Calu3 (cell line): ENCODE measurements around the gene MED17. TPM values are rescaled to one million over a fixed set of nuclear protein-coding genes. Genes with fewer than 3 reads are reported as not detected.

Source experiments
- BruUV-seq: library from RNA; stranded (reverse); fragments of 400-500 nt; replicated peaks from 2 replicates; lab custom pipeline; 2021; lab: Mats Ljungman, UMichigan
- CTCF ChIA-PET: fragments of 300-600 bp; sonication (Branson Sonifier 250); formaldehyde crosslinking; loops from one replicate; lab custom pipeline; 2022; ENCODE audit warnings: antibody characterized with exemption; lab: Charles Lee
- DNase-seq: peaks from one replicate; pipeline ENCODE4 v3.0.0; 2022
- H3K27ac Mint-ChIP-seq: one replicate; pipeline ENCODE4 v1.8.0; 2022; ENCODE audit warnings: mixed read lengths; ENCODE audit not compliant: unreplicated experiment
- H3K27me3 Mint-ChIP-seq: one replicate; pipeline ENCODE4 v1.8.0; 2022; ENCODE audit warnings: mixed read lengths; ENCODE audit not compliant: unreplicated experiment
- H3K36me3 Mint-ChIP-seq: one replicate; pipeline ENCODE4 v1.8.0; 2022; ENCODE audit warnings: mild to moderate bottlenecking, moderate library complexity, mixed read lengths; ENCODE audit not compliant: insufficient read depth, unreplicated experiment
- H3K4me1 Mint-ChIP-seq: one replicate; pipeline ENCODE4 v1.8.0; 2022; ENCODE audit warnings: mild to moderate bottlenecking, low read depth, mixed read lengths; ENCODE audit not compliant: unreplicated experiment
- H3K4me3 Mint-ChIP-seq: one replicate; pipeline ENCODE4 v1.8.0; 2022; ENCODE audit warnings: mild to moderate bottlenecking, low read depth, moderate library complexity, mixed read lengths; ENCODE audit not compliant: unreplicated experiment
- H3K9me3 Mint-ChIP-seq: one replicate; pipeline ENCODE4 v1.8.0; 2022; ENCODE audit warnings: low read depth, mixed read lengths; ENCODE audit not compliant: unreplicated experiment
- intact Hi-C: fragments of 100-400 bp; cut with micrococcal nuclease; formaldehyde crosslinking; loops from one replicate; pipeline ENCODE4 v1.10.0; 2022; ENCODE audit not compliant: unreplicated experiment
- total RNA-seq: library from RNA; stranded (reverse); gene quantifications from 2 replicates; pipeline ENCODE4 v1.2.3, GENCODE V29; 2022
- TF ChIP-seq, protein P1 (sequence below): fragments of 200-600 bp; IDR thresholded peaks from one replicate; pipeline ENCODE4 v1.8.0; 2022; ENCODE audit warnings: antibody characterized with exemption; ENCODE audit not compliant: unreplicated experiment

MED17 gene
- total RNA-seq, 1 experiment from 2014 or later, result 24.6 TPM

DNA sequence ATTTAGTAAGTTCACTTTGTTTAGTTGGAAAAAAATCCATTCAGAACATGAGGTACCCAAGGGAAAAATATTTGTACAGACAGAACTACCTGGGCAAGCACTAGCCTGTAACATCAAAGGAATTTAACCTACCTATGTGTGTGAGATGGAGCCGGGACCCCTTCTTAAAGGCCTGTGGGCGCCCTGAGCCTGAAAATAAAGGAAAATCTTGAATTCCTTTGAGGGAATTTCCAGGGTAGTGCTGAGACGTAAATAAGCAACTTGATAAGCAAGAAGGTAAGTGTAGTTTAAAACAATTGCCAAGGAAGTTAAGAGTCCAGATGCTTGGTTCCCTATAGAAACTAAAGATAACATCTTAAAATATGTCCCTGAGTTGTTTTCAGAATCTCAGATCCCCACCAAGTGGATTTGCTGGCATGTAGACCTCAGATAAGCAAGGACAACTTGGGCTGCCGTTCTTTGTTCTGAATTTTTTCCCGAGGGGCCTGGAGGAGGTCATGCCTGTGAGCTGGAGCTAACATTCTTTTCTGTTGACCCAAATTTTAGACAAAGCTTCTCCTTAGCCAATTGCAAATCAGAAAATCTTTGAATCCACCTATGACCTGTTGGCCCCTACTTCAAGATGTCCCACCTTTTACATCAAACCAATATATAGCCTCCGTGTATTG is 31.0 kb downstream of the MED17 start:
- BruUV-seq, result no TSS peak
- Mint-ChIP-seq H3K9me3 (no peaks in the 10 kb centered on the region), H3K36me3 (no peaks in the 10 kb centered on the region), H3K4me1 (no peaks in the 10 kb centered on the region), H3K27ac (no peak overlapping the region), H3K4me3 (no peak overlapping the region), H3K27me3 (no peaks in the 10 kb centered on the region)
- intact Hi-C loops, result no loop called here
- no peak for DNase-seq
- CTCF ChIA-PET, result no interaction called here
- TF ChIP-seq, protein P1, sequence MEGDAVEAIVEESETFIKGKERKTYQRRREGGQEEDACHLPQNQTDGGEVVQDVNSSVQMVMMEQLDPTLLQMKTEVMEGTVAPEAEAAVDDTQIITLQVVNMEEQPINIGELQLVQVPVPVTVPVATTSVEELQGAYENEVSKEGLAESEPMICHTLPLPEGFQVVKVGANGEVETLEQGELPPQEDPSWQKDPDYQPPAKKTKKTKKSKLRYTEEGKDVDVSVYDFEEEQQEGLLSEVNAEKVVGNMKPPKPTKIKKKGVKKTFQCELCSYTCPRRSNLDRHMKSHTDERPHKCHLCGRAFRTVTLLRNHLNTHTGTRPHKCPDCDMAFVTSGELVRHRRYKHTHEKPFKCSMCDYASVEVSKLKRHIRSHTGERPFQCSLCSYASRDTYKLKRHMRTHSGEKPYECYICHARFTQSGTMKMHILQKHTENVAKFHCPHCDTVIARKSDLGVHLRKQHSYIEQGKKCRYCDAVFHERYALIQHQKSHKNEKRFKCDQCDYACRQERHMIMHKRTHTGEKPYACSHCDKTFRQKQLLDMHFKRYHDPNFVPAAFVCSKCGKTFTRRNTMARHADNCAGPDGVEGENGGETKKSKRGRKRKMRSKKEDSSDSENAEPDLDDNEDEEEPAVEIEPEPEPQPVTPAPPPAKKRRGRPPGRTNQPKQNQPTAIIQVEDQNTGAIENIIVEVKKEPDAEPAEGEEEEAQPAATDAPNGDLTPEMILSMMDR, result no peak

DNA sequence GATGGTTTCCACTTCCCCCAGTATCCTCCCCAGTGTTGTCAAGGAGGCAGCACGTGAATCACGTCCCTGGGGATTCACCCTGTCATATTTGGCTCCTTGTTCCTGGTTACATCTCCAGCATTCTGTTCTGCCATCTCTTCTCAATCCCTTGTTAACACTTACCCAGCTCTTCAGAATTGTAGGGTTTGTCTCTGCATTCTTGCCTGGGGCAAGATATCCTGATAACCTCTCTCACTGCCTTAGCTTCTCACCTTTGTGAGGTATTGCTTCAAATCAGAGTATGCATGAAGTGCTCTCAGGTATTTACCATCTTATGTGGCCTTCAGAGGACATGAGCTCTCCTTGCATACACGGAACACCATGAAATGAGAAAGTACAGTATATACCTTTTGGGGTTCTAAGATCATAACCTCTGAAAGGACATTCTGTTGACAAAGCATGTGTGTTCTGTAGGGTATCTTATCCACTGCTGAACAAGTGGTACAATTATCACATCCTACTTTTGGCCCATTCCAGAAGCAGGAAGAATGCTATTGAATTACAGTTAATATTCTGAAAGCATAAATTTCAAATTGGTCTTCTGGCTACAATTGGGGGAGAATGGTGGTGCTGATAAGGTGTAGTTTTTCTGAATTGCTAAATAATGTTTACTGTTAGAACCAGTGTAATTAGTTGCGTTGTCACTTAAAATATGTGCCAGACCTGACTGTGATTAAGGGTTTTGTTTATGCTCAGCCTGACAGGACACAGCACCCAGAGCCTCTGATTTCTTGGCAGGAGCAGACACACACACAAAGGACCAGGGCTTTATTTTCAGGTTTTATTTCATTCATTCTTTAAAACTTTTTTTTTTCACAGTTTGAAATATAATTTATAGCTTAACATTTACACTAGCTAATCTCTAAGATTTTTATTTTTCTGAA is 33.6 kb downstream of the MED17 start:
- Mint-ChIP-seq H3K36me3 (no peaks in the 10 kb centered on the region), H3K9me3 (no peaks in the 10 kb centered on the region), H3K27ac (no peak overlapping the region), H3K4me3 (no peak overlapping the region), H3K4me1 (no peaks in the 10 kb centered on the region), H3K27me3 (no peaks in the 10 kb centered on the region)
- DNase-seq, result no peak
- CTCF ChIA-PET, result no interaction called here
- TF ChIP-seq, protein P1, result no peak
- intact Hi-C loops, result no loop called here
- BruUV-seq, result no TSS peak

DNA sequence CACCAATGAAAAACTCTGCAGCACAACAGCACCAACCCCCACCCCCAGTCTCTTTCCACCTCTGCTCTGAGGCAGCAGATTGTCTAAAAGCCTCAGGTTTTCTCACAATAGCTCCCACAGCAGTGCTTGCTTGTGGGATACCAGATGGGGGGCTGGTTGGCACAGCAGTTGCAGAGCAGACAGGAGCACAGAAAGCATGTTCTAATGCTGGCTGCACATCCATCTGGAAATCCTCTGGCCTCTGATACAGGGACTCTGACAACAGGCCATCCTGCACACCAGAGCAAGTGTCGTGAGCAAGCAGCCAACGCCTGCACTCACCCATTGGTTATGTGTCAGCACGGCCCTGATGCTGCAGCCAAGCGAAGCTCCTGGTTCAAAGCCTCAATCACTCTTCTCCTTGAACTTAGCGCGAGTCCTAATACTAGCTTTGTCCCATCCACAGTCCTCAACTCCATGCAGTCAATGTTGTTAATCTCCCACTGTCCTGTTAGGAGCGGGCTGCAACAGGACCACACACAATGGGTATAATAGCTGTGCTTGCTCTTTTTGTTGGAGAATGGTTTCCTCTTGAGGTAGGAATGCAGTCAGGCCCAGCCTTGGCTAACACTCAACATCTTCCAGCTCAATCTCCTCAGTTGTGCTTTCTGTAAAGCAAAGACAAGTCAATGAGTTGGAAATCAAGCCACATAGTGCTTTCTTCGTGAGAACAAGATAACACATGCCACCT is 36.0 kb downstream of the MED17 start:
- BruUV-seq, result no TSS peak
- H3K9me3 Mint-ChIP-seq, result no peaks in the 10 kb centered on the region
- H3K4me3 Mint-ChIP-seq, result no peak overlapping the region
- intact Hi-C loops, result no loop called here
- no peaks in the 10 kb centered on the region for H3K27me3 Mint-ChIP-seq
- no peak for DNase-seq
- CTCF ChIA-PET, result no interaction called here
- H3K4me1 Mint-ChIP-seq, result no peaks in the 10 kb centered on the region
- TF ChIP-seq, protein P1, result no peak
- H3K27ac Mint-ChIP-seq, result no peak overlapping the region
- H3K36me3 Mint-ChIP-seq, result no peaks in the 10 kb centered on the region

DNA sequence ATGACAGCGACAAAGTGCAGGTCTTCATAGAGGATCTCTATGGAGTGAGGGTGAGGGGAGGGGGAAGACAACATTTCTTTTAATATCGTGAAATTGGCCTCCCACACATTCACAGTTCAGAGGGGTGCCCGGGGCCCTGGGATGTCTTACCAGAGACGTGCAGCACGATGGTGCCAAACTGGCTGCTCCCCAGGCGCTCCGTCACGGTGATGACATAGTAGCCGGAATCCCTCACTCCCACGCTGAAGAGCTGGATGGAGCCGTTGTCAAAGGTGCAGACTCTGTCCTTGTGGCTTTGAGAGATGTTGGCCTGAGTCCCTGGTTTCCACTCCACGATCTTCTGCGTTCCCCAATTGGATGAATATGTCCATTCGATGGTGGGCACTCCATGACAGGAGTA is 36.8 kb downstream of the MED17 start:
- intact Hi-C loops, result no loop called here
- DNase-seq, result no peak
- Mint-ChIP-seq H3K4me3 (no peak overlapping the region), H3K9me3 (no peaks in the 10 kb centered on the region), H3K27ac (no peak overlapping the region), H3K27me3 (no peaks in the 10 kb centered on the region), H3K4me1 (no peaks in the 10 kb centered on the region), H3K36me3 (no peaks in the 10 kb centered on the region)
- TF ChIP-seq, protein P1, result no peak
- CTCF ChIA-PET, result no interaction called here
- no TSS peak for BruUV-seq
